Measurements from ENCODE around the gene GTF2F2.
"Not testable (repeated sequence)": the region's sequence is repeated elsewhere in the genome, so short reads cannot be mapped to it uniquely, and the experiment has no call there.

Gene GTF2F2

DNA sequence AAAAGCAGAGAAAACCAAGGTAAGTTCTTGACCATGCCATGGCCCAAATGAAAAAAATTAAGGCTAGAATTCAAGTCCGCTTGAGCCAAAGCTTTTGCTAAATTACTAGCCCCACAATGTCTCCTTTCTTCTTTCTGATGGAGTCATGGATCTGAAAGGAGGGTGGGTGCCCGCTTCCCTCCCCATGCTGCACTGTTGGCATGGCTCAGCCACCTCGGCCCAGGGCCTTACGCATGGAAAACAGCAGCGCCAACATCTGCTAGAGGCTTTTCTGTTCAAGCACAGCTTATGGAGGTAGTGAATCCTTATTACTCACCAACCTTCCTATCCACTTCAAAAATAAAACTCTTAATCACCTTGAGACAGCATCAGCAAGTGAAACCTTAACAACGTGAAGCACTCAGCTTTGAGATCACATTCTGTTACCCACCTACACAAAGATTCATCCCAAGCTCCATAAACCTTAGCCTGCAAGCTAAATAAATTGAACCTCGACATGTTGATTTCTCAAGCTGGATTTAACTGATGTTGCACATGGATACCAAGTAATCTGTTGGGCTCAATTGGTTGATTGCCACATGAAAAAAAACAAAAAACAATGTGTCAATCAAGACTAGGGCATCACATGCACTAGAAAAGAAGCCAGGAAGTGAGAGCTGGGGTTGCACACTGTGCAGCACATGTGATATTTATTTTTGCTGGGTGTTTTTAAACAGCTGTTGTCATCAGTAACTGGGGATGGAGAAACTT is 177.3 kb downstream of the GTF2F2 start:
- TF ChIP-seq, protein P1, sequence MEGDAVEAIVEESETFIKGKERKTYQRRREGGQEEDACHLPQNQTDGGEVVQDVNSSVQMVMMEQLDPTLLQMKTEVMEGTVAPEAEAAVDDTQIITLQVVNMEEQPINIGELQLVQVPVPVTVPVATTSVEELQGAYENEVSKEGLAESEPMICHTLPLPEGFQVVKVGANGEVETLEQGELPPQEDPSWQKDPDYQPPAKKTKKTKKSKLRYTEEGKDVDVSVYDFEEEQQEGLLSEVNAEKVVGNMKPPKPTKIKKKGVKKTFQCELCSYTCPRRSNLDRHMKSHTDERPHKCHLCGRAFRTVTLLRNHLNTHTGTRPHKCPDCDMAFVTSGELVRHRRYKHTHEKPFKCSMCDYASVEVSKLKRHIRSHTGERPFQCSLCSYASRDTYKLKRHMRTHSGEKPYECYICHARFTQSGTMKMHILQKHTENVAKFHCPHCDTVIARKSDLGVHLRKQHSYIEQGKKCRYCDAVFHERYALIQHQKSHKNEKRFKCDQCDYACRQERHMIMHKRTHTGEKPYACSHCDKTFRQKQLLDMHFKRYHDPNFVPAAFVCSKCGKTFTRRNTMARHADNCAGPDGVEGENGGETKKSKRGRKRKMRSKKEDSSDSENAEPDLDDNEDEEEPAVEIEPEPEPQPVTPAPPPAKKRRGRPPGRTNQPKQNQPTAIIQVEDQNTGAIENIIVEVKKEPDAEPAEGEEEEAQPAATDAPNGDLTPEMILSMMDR (IDR thresholded peaks at IDR 0.05; ENCODE audit: low read depth, low read length, missing control alignments): no peak
- no peaks in the 10 kb centered on the region for H3K27me3 ChIP-seq (replicated peaks)
- DNase-seq: no peak
- in situ Hi-C loops (cut with HindIII; ENCODE audit: low pct_ligation_motif_present, low sequenced_read_pairs): loop anchor here (25.0 kb wide), 1 partner anchor 260 kb away; no protein-coding TSS in a partner anchor
- no peaks in the 10 kb centered on the region for H3K36me3 ChIP-seq (replicated peaks)
- H3K4me3 ChIP-seq (ENCODE audit: low read depth, low read length): no peak overlapping the region
- no peak overlapping the region for H3K27ac ChIP-seq

DNA sequence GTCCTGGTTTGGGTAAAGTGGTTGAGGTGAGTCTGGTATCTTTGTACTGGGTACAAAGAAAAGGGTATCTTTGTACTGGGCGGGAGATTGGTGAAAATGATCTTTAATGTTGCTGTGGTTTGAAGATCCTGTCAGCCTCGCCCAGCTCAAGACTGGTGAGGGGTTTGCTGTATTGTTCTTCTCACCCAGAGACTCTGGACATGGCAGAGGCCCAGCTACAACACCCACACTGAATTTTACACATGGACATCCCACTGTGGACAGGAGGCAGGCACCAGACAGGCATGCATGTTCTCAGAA is 177.8 kb downstream of the GTF2F2 start:
- Histone ChIP-seq H3K27me3 (replicated peaks) (no peaks in the 10 kb centered on the region), H3K27ac (no peak overlapping the region), H3K4me3 (ENCODE audit: low read depth, low read length) (no peak overlapping the region), H3K36me3 (replicated peaks) (no peaks in the 10 kb centered on the region)
- in situ Hi-C loops (cut with HindIII; ENCODE audit: low pct_ligation_motif_present, low sequenced_read_pairs): loop anchor here (25.0 kb wide), 1 partner anchor 261 kb away; no protein-coding TSS in a partner anchor
- no peak for DNase-seq
- TF ChIP-seq, protein P1 (IDR thresholded peaks at IDR 0.05; ENCODE audit: low read depth, low read length, missing control alignments): no peak

DNA sequence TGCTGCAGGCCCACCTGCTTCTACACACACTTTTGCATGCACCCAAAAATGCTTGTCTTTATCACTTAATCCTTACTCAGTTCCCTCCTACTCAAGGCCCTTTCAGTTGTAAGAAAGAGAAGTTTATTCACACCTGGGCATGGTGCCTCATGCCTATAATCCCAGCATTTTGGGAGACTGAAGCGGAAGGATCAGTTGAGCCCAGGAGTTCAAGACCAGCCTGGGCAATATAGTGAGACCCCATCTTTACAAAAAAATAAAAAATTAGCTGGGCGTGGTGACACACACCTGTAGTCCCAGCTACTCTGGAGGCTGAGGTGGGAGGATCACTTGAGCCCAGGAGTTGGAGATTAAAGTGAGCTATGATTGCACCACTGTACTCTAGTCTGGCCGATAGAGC is 178.2 kb downstream of the GTF2F2 start:
- in situ Hi-C loops (cut with HindIII; ENCODE audit: low pct_ligation_motif_present, low sequenced_read_pairs): loop anchor here (25.0 kb wide), 1 partner anchor 261 kb away; no protein-coding TSS in a partner anchor
- not testable (repeated sequence) for DNase-seq

DNA sequence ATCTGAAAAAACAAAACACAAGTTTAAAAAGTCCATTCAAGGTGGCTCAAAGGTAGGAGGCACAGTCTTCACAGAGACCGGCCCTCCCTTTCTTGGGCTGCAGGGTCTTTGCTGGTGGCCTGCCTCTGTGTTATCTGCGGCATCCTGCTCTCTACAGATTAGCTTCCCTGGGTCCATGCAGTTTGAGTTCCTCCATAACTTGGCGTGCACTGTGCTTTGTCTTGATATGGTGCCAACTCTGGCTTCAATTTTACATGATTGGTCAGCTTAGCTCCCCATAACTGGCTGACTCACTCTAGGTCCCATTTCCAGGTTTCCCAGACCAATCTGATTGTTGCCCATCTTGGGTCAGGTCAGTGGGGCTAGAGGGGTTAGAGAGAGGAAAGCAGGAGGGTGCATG is 178.9 kb downstream of the GTF2F2 start:
- no peak for DNase-seq
- in situ Hi-C loops (cut with HindIII; ENCODE audit: low pct_ligation_motif_present, low sequenced_read_pairs): loop anchor here (25.0 kb wide), 1 partner anchor 262 kb away; no protein-coding TSS in a partner anchor
- no peak overlapping the region for H3K4me3 ChIP-seq (ENCODE audit: low read depth, low read length)
- no peaks in the 10 kb centered on the region for H3K36me3 ChIP-seq (replicated peaks)
- H3K27me3 ChIP-seq (replicated peaks): no peaks in the 10 kb centered on the region
- TF ChIP-seq, protein P1 (IDR thresholded peaks at IDR 0.05; ENCODE audit: low read depth, low read length, missing control alignments): no peak
- H3K27ac ChIP-seq: no peak overlapping the region

More for the DNA sequence above, 178.2 kb downstream of the GTF2F2 start:
- H3K4me3 ChIP-seq (ENCODE audit: low read depth, low read length); H3K27me3 ChIP-seq (replicated peaks); H3K27ac ChIP-seq; H3K36me3 ChIP-seq (replicated peaks): not testable (repeated sequence)

DNA sequence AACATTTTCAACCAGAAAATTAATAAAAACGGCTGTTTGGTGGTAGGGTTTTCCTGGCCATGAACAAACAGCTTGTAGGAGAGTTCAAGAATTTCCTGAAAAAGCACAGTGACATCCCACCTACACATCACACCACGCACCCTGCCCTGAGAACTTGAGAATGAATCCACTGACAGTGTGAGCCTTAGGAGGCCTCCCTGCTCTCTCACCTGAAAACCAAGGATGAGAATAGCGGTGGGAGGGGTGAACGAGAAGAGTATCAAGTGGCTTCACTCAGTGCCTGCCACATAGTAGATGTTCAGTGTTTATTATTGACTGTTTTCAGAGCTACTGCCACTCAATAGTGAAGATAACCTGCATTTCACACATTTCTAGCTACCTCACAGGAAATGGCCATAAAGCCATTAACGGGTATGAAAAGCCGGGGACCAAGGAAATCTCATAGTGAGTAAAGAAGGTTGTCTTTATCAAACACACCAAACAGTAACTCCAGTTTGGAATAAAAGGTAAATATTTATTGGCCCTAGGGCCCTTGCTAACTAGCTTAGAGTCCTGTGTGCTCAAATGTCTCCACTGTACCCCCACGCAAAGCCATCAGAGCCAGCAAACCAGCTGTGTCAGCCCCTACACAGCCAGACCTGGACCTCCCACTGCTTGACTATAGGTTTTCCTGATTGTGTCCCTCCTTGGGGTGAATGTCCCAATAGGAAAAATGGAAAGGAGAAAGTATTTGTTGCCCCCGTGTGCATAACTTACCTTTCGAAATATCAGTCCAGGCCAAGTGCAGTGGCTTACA is 180.1 kb downstream of the GTF2F2 start:
- H3K36me3 ChIP-seq (replicated peaks): no peaks in the 10 kb centered on the region
- no peak overlapping the region for H3K27ac ChIP-seq
- no peak overlapping the region for H3K4me3 ChIP-seq (ENCODE audit: low read depth, low read length)
- no peak for DNase-seq
- in situ Hi-C loops (cut with HindIII; ENCODE audit: low pct_ligation_motif_present, low sequenced_read_pairs): no loop called here
- H3K27me3 ChIP-seq (replicated peaks): no peaks in the 10 kb centered on the region
- TF ChIP-seq, protein P1 (IDR thresholded peaks at IDR 0.05; ENCODE audit: low read depth, low read length, missing control alignments): no peak

DNA sequence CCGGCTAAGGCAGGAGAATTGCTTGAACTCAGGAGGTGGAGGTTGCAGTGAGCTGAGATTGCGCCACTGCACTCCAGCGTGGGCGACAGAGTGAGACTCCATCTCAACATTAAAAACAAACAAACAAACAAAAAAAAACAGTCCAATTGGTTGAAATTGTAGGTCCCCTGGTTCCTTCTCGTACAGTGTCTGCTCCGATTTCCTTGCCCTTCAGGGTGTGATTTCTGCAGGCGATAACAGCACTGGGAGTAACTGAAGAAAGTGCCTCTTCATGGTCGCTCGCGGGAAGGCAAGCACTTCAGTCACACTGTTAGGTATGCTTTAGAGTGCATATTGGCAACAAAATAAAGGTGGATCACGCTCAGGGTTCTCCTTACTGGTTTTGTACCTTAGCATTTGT is 181.0 kb downstream of the GTF2F2 start:
- in situ Hi-C loops (cut with HindIII; ENCODE audit: low pct_ligation_motif_present, low sequenced_read_pairs): no loop called here
- DNase-seq: no peak
- Histone ChIP-seq H3K4me3 (ENCODE audit: low read depth, low read length) (no peak overlapping the region), H3K27me3 (replicated peaks) (no peaks in the 10 kb centered on the region), H3K36me3 (replicated peaks) (no peaks in the 10 kb centered on the region), H3K27ac (no peak overlapping the region)
- TF ChIP-seq, protein P1 (IDR thresholded peaks at IDR 0.05; ENCODE audit: low read depth, low read length, missing control alignments): no peak
